Measurements from ENCODE around the gene ZNF599.

The ZNF599 gene

DNA sequence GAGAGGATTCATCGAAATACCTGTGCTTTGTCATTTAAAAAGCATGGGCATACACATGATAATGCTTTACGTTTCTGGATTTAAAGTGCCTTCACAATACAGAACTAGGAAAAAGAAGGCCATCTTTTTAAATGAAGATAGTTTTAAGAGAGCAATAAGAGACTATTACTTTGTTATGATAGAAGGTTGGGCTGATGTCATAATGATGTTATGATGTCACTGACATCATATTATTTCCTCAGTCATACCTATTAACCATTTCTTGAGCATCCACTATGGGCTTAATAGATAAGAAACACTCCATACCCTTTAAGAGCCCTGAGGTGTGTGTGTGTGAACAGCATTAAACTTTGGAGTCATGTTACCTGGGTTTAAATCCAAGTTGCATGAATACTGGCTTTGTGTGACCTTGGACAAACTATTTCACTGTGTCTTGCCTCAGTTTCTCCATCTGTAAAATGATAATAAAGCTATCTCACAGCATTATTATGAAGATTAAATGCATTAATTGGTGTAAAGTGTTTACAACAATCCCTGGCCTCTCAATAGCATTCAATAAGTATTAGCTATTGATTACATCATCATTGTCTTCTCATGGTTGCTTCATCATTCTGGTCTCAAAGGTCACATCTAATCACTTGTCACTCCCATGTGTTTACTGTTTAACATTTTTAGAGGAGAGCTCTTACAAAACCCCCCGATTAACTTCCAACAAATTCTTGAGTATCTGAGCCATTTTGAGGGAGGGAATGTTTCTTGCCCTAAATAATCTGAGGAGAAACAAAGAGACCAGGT lies 27.9 kb downstream of the ZNF599 start:
- no peak overlapping the region for H2BK5ac ChIP-seq (ENCODE audit: low read depth, low read length, poor library complexity)
- no peak overlapping the region for H3K27ac ChIP-seq (ENCODE audit: low read depth, low read length)
- DNase-seq = no peak
- no peaks in the 10 kb centered on the region for H3K36me3 ChIP-seq (ENCODE audit: control insufficient read depth in 1 of 2, insufficient read depth in 2 of 2, low read length in 2 of 2)
- no peak overlapping the region for H3K23ac ChIP-seq (ENCODE audit: low read length)
- no peak overlapping the region for H3K4ac ChIP-seq (ENCODE audit: low read depth, low read length)
- H3K79me1 ChIP-seq (ENCODE audit: low read length) = no peaks in the 10 kb centered on the region
- no peak overlapping the region for H3K14ac ChIP-seq (ENCODE audit: low read length)
- no peak overlapping the region for H4K12ac ChIP-seq (ENCODE audit: low read depth, low read length)
- H4K91ac ChIP-seq (ENCODE audit: low read depth, low read length) = no peak overlapping the region
- H3K18ac ChIP-seq (ENCODE audit: low read length) = no peak overlapping the region
- no peak overlapping the region for H2AK5ac ChIP-seq (ENCODE audit: low read length)
- H3K79me2 ChIP-seq (ENCODE audit: control insufficient read depth, insufficient read depth, low read length, poor library complexity) = no peaks in the 10 kb centered on the region
- H3K4me2 ChIP-seq (ENCODE audit: low read length) = no peak overlapping the region
- no peak overlapping the region for H2AFZ ChIP-seq (ENCODE audit: insufficient read depth, low read length, poor library complexity)
- no peak overlapping the region for H4K8ac ChIP-seq (ENCODE audit: low read depth, low read length)
- peaks cover 6% of the 10 kb centered on the region for H3K9me3 ChIP-seq (ENCODE audit: insufficient read depth, low read depth, low read length)
- H3K4me3 ChIP-seq (ENCODE audit: low read depth, low read length) = no peak overlapping the region
- no peak overlapping the region for H2BK120ac ChIP-seq (ENCODE audit: insufficient read depth, low read length, poor library complexity)
- H2BK12ac ChIP-seq (ENCODE audit: low read length) = no peak overlapping the region
- WGBS (ENCODE audit: extremely low coverage, insufficient coverage, insufficient read length) = no CpG with 5 or more reads among the region's 3 CpGs
- H3K9ac ChIP-seq (ENCODE audit: low read length) = no peak overlapping the region
- no peaks in the 10 kb centered on the region for H3K4me1 ChIP-seq (ENCODE audit: control insufficient read depth in 1 of 2, insufficient read depth in 2 of 2, low read length in 2 of 2)
- H3K27me3 ChIP-seq (ENCODE audit: insufficient read depth, low read length) = no peaks in the 10 kb centered on the region

DNA sequence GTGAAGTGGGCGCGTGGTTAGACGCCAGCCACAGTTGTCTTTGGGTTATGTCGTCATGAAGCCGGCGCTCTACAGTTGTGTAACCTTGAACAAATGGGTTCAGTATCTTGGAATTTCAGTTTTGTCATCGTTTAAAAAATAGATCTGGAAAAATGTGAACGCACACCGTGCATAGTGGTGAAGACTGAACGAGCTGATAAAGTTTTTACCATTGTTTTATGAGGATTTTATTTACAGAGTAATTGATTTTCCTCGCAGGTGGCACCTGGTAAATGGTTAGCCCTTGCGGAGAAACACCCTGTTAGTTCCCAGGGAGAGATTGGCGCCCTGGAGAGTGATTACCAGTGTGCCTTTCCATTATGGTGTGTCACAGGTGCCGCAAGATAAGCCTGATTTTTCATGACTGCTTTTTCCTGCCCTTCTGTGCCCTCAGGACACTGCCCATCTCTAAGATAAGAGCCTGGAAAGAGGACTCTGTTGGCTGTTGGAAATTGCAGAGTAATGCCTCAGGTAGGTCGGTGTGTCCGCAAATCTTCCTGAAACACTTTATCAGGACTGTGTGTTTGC lies 38.4 kb downstream of the ZNF599 start:
- Histone ChIP-seq H3K4me2 (ENCODE audit: low read length) (peak overlapping the region; percentile 79), H3K18ac (ENCODE audit: low read length) (peak overlapping the region; percentile 91), H3K4me1 (ENCODE audit: control insufficient read depth in 1 of 2, insufficient read depth in 2 of 2, low read length in 2 of 2) (peaks cover 3 to 6% of the 10 kb centered on the region in 2 experiments), H3K36me3 (ENCODE audit: control insufficient read depth in 1 of 2, insufficient read depth in 2 of 2, low read length in 2 of 2) (peaks cover 0 to 4% of the 10 kb centered on the region in 2 experiments), H3K23ac (ENCODE audit: low read length) (no peak overlapping the region), H2BK12ac (ENCODE audit: low read length) (no peak overlapping the region), H3K4me3 (ENCODE audit: low read depth, low read length) (peak overlapping the region; percentile 84), H3K9ac (ENCODE audit: low read length) (peak overlapping the region; percentile 78), H3K79me1 (ENCODE audit: low read length) (peaks cover 7% of the 10 kb centered on the region), H4K12ac (ENCODE audit: low read depth, low read length) (peak overlapping the region; percentile 98), H2BK5ac (ENCODE audit: low read depth, low read length, poor library complexity) (peak overlapping the region; percentile 97), H3K79me2 (ENCODE audit: control insufficient read depth, insufficient read depth, low read length, poor library complexity) (peaks cover 3% of the 10 kb centered on the region), H4K8ac (ENCODE audit: low read depth, low read length) (peak overlapping the region; percentile 100), H2BK120ac (ENCODE audit: insufficient read depth, low read length, poor library complexity) (peak overlapping the region; percentile 96), H4K91ac (ENCODE audit: low read depth, low read length) (peak overlapping the region; percentile 99), H3K27ac (ENCODE audit: low read depth, low read length) (peak overlapping the region; percentile 87), H3K14ac (ENCODE audit: low read length) (peak overlapping the region; percentile 99), H2AK5ac (ENCODE audit: low read length) (no peak overlapping the region), H3K4ac (ENCODE audit: low read depth, low read length) (no peak overlapping the region), H3K27me3 (ENCODE audit: insufficient read depth, low read length) (no peaks in the 10 kb centered on the region), H2AFZ (ENCODE audit: insufficient read depth, low read length, poor library complexity) (peak overlapping the region; percentile 99), H3K9me3 (ENCODE audit: insufficient read depth, low read depth, low read length) (peaks cover 3% of the 10 kb centered on the region)
- peak; percentile 87 for DNase-seq
- WGBS (ENCODE audit: extremely low coverage, insufficient coverage, insufficient read length) = no CpG with 5 or more reads among the region's 16 CpGs

DNA sequence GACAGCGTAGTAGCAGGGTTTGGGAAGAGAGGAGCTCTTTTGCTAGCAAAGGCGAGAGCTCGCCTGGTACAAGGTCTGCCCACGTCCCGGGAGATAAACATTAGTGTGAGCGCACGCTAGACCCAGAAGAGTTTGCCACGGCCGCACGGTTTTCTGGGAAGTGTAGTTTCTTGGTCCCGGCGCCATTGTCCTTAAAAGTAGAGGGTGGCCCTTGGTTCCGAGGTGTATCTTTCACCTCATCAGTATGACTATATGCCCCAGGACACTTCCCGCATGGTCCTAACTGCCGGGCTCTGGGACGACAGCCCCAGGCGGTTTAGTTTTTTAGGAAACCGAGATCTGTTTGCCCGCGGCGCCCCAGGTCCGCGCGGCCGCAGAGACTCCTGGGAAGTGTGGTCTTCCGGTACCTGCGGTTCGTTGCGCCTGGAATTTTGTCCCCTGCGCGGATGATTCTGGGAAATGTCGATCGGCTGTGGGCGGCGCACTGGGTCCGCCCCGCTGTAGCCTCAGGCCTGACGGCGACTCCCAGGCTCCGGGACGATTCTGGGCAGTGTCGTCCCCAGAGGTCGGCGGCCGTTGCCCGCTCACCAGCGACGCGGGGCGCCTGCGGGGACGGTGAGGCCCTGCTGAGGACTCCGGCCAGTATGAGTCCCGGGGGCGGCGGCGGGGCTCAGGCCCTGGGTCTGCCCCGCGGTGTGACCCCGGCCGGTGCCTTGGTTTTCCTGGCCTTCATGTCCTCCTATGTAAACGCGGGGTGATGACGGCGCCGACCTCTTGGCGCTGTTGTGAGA lies 39.1 kb downstream of the ZNF599 start, which contains the start of gene ZNF181:
Gene ZNF181 (plus strand): TSS at position 498 of the 791 bp plus-strand sequence. CDS start 795 bp downstream, outside the sequence.
- Histone ChIP-seq H3K27me3 (ENCODE audit: insufficient read depth, low read length) (no peaks in the 10 kb centered on the region), H3K36me3 (ENCODE audit: control insufficient read depth in 1 of 2, insufficient read depth in 2 of 2, low read length in 2 of 2) (peaks cover 0 to 1% of the 10 kb centered on the region in 2 experiments), H2AFZ (ENCODE audit: insufficient read depth, low read length, poor library complexity) (peak within 1 kb of the TSS; percentile 99), H4K91ac (ENCODE audit: low read depth, low read length) (peak within 1 kb of the TSS; percentile 99), H2BK12ac (ENCODE audit: low read length) (peak within 1 kb of the TSS; percentile 52), H3K9ac (ENCODE audit: low read length) (peak within 1 kb of the TSS; percentile 90), H3K79me1 (ENCODE audit: low read length) (peaks cover 7% of the 10 kb centered on the region), H3K4me2 (ENCODE audit: low read length) (peak within 1 kb of the TSS; percentile 79), H2BK5ac (ENCODE audit: low read depth, low read length, poor library complexity) (peak within 1 kb of the TSS; percentile 97), H3K4me1 (ENCODE audit: control insufficient read depth in 1 of 2, insufficient read depth in 2 of 2, low read length in 2 of 2) (peaks cover 3 to 6% of the 10 kb centered on the region in 2 experiments), H3K79me2 (ENCODE audit: control insufficient read depth, insufficient read depth, low read length, poor library complexity) (peaks cover 3% of the 10 kb centered on the region), H2BK120ac (ENCODE audit: insufficient read depth, low read length, poor library complexity) (peak within 1 kb of the TSS; percentile 96), H3K23ac (ENCODE audit: low read length) (no peak within 1 kb of the TSS), H4K12ac (ENCODE audit: low read depth, low read length) (peak within 1 kb of the TSS; percentile 98), H3K4me3 (ENCODE audit: low read depth, low read length) (peak within 1 kb of the TSS; percentile 84), H3K14ac (ENCODE audit: low read length) (peak within 1 kb of the TSS; percentile 99), H4K8ac (ENCODE audit: low read depth, low read length) (peak within 1 kb of the TSS; percentile 100), H3K27ac (ENCODE audit: low read depth, low read length) (peak within 1 kb of the TSS; percentile 87), H3K4ac (ENCODE audit: low read depth, low read length) (peak within 1 kb of the TSS; percentile 94), H2AK5ac (ENCODE audit: low read length) (no peak within 1 kb of the TSS), H3K9me3 (ENCODE audit: insufficient read depth, low read depth, low read length) (peaks cover 3% of the 10 kb centered on the region), H3K18ac (ENCODE audit: low read length) (peak within 1 kb of the TSS; percentile 91)
- WGBS (ENCODE audit: extremely low coverage, insufficient coverage, insufficient read length) = no CpG with 5 or more reads among the region's 67 CpGs
- DNase-seq = peak; percentile 95 to 98

DNA sequence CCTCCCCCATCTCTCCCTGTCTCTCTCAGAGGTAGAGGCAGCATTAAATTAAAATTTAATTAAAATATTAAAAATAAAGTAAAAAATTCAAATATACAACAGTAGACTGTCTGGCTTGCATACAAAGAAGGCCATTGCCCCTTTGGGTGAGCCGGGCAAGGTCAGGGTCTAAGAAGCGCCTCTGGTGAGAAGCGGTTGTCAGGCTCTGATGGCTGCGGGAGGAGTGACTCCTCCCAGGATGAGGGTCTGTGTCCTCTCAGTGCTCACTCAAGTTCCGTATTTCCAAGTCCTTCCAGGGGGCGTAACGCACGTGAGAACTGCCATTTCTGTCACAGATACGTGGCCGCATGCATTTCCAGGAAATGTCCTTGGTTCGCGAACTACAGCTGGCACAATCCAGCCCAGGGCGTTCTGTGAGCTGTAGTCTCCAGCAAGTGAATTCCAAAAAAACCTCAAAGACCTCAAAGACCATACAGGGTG lies 39.7 kb downstream of the ZNF599 start:
- whole genome bisulfite sequencing (ENCODE audit: extremely low coverage, insufficient coverage, insufficient read length) = no CpG with 5 or more reads among the region's 13 CpGs
- H3K79me1 ChIP-seq (ENCODE audit: low read length) = peaks cover 7% of the 10 kb centered on the region
- peaks cover 3% of the 10 kb centered on the region for H3K79me2 ChIP-seq (ENCODE audit: control insufficient read depth, insufficient read depth, low read length, poor library complexity)
- H3K36me3 ChIP-seq (ENCODE audit: control insufficient read depth in 1 of 2, insufficient read depth in 2 of 2, low read length in 2 of 2) = no peaks in the 10 kb centered on the region
- peak overlapping the region; percentile 90 for H4K12ac ChIP-seq (ENCODE audit: low read depth, low read length)
- H3K27me3 ChIP-seq (ENCODE audit: insufficient read depth, low read length) = no peaks in the 10 kb centered on the region
- H2AK5ac ChIP-seq (ENCODE audit: low read length) = no peak overlapping the region
- no peak overlapping the region for H2BK12ac ChIP-seq (ENCODE audit: low read length)
- H4K91ac ChIP-seq (ENCODE audit: low read depth, low read length) = peak overlapping the region; percentile 54
- peaks cover 3% of the 10 kb centered on the region for H3K9me3 ChIP-seq (ENCODE audit: insufficient read depth, low read depth, low read length)
- H3K23ac ChIP-seq (ENCODE audit: low read length) = no peak overlapping the region
- H2AFZ ChIP-seq (ENCODE audit: insufficient read depth, low read length, poor library complexity) = peak overlapping the region; percentile 68
- H3K18ac ChIP-seq (ENCODE audit: low read length) = no peak overlapping the region
- H3K4me2 ChIP-seq (ENCODE audit: low read length) = peak overlapping the region; percentile 79
- H4K8ac ChIP-seq (ENCODE audit: low read depth, low read length) = peak overlapping the region; percentile 79
- H3K4me3 ChIP-seq (ENCODE audit: low read depth, low read length) = peak overlapping the region; percentile 84
- H2BK120ac ChIP-seq (ENCODE audit: insufficient read depth, low read length, poor library complexity) = no peak overlapping the region
- peak overlapping the region; percentile 87 for H3K27ac ChIP-seq (ENCODE audit: low read depth, low read length)
- H3K4me1 ChIP-seq (ENCODE audit: control insufficient read depth in 1 of 2, insufficient read depth in 2 of 2, low read length in 2 of 2) = peaks cover 3 to 6% of the 10 kb centered on the region in 2 experiments
- peak overlapping the region; percentile 13 for H3K9ac ChIP-seq (ENCODE audit: low read length)
- H3K14ac ChIP-seq (ENCODE audit: low read length) = peak overlapping the region; percentile 8
- H2BK5ac ChIP-seq (ENCODE audit: low read depth, low read length, poor library complexity) = no peak overlapping the region
- no peak overlapping the region for H3K4ac ChIP-seq (ENCODE audit: low read depth, low read length)
- DNase-seq = peak; percentile 79 to 82
